ENCODE data around the gene GCFC2. TPM values are rescaled to one million over a fixed set of nuclear protein-coding genes. Genes with fewer than 3 reads are reported as not detected.

The GCFC2 gene
- total and polyA plus RNA-seq, 9 of the 15 experiments (the other 6 are each of a cell fraction or from before 2014, with no cell fraction given): 10.5 to 40.6 (median 23.0) TPM

GRCh38 chr2:75646583-75647425 is 63.9 kb downstream of the GCFC2 start, which contains the start of gene MRPL19 (continued):
- TF ChIP-seq, protein P1, sequence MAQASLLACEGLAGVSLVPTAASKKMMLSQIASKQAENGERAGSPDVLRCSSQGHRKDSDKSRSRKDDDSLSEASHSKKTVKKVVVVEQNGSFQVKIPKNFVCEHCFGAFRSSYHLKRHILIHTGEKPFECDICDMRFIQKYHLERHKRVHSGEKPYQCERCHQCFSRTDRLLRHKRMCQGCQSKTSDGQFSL (CRISPR knock-in tag; IDR thresholded peaks at IDR 0.05): peak; percentile 52; the same call in 1 of the 2 replicates
- TF ChIP-seq, protein P1 (tag; IDR thresholded peaks at IDR 0.05): no peak
- TF ChIP-seq, protein P2, sequence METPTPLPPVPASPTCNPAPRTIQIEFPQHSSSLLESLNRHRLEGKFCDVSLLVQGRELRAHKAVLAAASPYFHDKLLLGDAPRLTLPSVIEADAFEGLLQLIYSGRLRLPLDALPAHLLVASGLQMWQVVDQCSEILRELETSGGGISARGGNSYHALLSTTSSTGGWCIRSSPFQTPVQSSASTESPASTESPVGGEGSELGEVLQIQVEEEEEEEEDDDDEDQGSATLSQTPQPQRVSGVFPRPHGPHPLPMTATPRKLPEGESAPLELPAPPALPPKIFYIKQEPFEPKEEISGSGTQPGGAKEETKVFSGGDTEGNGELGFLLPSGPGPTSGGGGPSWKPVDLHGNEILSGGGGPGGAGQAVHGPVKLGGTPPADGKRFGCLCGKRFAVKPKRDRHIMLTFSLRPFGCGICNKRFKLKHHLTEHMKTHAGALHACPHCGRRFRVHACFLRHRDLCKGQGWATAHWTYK (CRISPR knock-in tag; IDR thresholded peaks at IDR 0.05): no peak
- peak; percentile 68 for TF ChIP-seq TAF1 (IDR thresholded peaks at IDR 0.05; ENCODE audit: control insufficient read depth, extremely low read depth, insufficient read depth, low read length, severe bottlenecking)
- peak; percentile 78 for TF ChIP-seq NEUROD1 (IDR thresholded peaks at IDR 0.05; ENCODE audit: borderline replicate concordance, low read depth, low read length, partially characterized antibody)
- TF ChIP-seq HLTF (IDR thresholded peaks at IDR 0.05): no peak
- no peak for TF ChIP-seq SIRT6 (IDR thresholded peaks at IDR 0.05; ENCODE audit: low read depth, low read length)
- TF ChIP-seq JUND (IDR thresholded peaks at IDR 0.05; ENCODE audit: borderline replicate concordance, low read depth, low read length): peak; percentile 60
- TF ChIP-seq JUND (tag; IDR thresholded peaks at IDR 0.05; ENCODE audit: borderline replicate concordance, low read depth, low read length): peak; percentile 27; the same call in 2 of the 3 replicates
- TF ChIP-seq ZNF224 (CRISPR knock-in tag; IDR thresholded peaks at IDR 0.05): no peak; the same call in 1 of the 2 replicates
- 0 out of 2 replicates have a peak, but pooled peaks have one; percentile 39 for TF ChIP-seq FOXM1 (IDR thresholded peaks at IDR 0.05; ENCODE audit: low read depth)
- TF ChIP-seq FOXM1 (CRISPR knock-in tag; IDR thresholded peaks at IDR 0.05; ENCODE audit: low read depth): no peak
- TF ChIP-seq CTBP1 (IDR thresholded peaks at IDR 0.05; ENCODE audit: borderline replicate concordance): peak; percentile 35; the same call in 1 of the 2 replicates
- no peak for TF ChIP-seq ZNF347 (CRISPR knock-in tag; IDR thresholded peaks at IDR 0.05; ENCODE audit: low read depth)
- TF ChIP-seq, protein P3, sequence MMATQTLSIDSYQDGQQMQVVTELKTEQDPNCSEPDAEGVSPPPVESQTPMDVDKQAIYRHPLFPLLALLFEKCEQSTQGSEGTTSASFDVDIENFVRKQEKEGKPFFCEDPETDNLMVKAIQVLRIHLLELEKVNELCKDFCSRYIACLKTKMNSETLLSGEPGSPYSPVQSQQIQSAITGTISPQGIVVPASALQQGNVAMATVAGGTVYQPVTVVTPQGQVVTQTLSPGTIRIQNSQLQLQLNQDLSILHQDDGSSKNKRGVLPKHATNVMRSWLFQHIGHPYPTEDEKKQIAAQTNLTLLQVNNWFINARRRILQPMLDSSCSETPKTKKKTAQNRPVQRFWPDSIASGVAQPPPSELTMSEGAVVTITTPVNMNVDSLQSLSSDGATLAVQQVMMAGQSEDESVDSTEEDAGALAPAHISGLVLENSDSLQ (IDR thresholded peaks at IDR 0.05): peak; percentile 17; the same call in 1 of the 2 replicates
- no peak for TF ChIP-seq FIP1L1 (IDR thresholded peaks at IDR 0.05; ENCODE audit: low read depth, low read length, poor library complexity, severe bottlenecking)
- TF ChIP-seq ZC3H4 (CRISPR knock-in tag; IDR thresholded peaks at IDR 0.05; ENCODE audit: borderline replicate concordance): no peak
- TF ChIP-seq SETDB1 (IDR thresholded peaks at IDR 0.05; ENCODE audit: low read length): no peak
- TF ChIP-seq RNF2 (IDR thresholded peaks at IDR 0.05): peak; percentile 14; the same call in 1 of the 2 replicates
- no peak; the same call in 1 of the 2 replicates for TF ChIP-seq DPF2 (IDR thresholded peaks at IDR 0.05)
- TF ChIP-seq TEAD4 (IDR thresholded peaks at IDR 0.05; ENCODE audit: low read length): 0 out of 2 replicates have a peak, but pooled peaks have one; percentile 12
- TF ChIP-seq TEAD4 (CRISPR knock-in tag; IDR thresholded peaks at IDR 0.05; ENCODE audit: borderline replicate concordance): no peak
- TF ChIP-seq PML (IDR thresholded peaks at IDR 0.05; ENCODE audit: low read length): 0 out of 2 replicates have a peak, but pooled peaks have one; percentile 29
- TF ChIP-seq PHF20 (IDR thresholded peaks at IDR 0.05; ENCODE audit: partially characterized antibody): peak; percentile 78

Data from K562 (cell line).